HG03064 (cell line): ENCODE data around the gene BACE2.

Experiments
- ATAC-seq: cut with Tn5 transposase; IDR thresholded peaks from one replicate; pipeline ENCODE4 v1.9.1; 2021; ENCODE audit warnings: low read depth; ENCODE audit not compliant: unreplicated experiment

Gene BACE2

DNA sequence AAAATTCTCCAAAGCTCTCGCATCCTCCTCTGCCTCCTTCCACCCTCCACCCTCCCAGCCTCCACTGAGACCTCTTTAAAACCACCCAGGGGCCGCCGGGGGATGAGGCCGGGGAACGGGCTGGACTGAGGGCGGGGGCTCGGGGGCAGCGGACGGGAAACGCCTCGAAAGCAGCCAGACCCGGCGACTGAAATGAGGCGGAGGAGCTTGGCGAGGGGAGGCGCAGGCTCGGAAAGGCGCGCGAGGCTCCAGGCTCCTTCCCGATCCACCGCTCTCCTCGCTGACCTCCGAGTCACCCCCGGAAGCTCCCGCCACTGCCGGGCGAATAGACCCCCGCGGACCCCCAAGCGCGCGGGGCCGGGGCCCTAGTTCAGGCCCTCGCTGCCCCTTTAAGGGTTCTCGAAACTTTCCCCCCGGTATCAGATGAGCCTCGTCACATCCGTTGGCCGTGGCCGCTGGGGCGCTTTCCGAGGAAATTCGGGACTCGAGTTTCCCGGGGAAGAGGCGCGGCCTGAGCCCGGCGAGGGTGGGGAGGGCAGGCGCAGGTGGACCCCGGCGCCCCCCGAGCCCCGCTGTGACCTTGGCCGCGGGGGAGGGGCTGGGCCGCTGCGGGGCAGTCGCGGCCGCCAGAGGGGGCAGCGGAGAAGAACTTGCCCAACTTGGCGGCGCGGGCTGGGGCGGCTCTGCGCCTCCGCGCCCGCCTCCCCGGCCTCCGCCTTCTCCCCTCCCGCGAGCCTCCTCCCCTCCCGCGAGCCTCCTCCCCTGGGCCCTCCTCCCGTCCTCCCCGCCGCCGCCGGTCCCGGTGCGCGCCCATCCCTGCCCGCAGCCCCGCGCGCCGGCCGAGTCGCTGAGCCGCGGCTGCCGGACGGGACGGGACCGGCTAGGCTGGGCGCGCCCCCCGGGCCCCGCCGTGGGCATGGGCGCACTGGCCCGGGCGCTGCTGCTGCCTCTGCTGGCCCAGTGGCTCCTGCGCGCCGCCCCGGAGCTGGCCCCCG is at the start of gene BACE2:
TSS of gene BACE2 (plus strand) at position 813 of the 995 bp plus-strand sequence. CDS start at position 917, 104 bp downstream.
- no peak for ATAC-seq

DNA sequence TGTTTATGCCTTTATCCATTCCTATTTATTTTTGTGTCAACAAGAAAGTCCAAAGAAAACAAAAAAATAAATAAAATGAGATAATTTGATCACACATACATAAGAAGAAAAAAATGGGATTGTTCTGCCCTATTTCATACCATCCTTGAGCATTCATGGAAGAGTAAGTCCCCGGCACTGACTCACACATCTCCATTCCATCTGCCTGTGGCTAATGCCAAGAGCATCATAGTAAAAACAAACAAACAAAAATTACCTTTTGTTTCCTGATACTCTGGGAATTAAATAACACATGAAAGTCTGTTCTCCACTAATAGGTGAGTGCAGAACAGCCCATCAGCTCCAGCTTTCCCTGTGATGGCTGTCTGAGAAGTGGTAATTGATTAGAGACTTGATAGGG is 48.1 kb upstream of the BACE2 start:
- no peak for ATAC-seq

GRCh38 chr21:41120997-41121396 is 47.0 kb upstream of the BACE2 start:
- ATAC-seq, result no peak

DNA sequence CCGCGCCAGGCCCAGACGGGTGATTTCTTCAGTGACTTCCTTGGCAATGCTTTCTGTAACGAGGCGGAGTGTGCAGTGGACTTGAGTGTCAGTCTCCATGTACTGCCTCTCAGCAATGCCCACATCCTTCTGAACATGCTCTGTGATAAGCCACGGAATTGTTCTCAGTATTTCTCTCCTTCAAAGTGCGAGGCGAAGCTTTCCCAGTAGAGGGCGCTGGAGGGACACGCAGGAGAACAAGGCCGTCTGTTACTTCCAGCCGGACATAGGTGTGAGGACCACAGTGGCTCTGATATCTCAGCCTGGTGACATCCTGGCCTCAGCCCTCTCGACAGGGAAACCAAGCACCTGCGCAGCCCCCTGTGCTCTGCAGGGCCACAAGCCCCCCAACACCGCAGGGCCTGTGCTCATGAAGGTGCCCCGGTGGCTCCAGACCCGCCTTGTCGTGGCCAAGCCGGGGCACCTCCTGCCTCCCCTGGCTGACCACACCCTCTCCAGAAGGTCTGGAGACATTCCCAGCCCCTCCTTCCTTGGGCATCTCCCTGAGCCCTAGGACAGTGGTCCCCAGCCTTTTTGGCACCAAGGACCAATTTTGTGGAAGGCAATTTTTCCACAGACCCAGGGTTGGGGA is 46.1 kb upstream of the BACE2 start:
- ATAC-seq, result no peak

GRCh38 chr21:41124641-41125201 is 43.2 kb upstream of the BACE2 start:
- ATAC-seq, result no peak

DNA sequence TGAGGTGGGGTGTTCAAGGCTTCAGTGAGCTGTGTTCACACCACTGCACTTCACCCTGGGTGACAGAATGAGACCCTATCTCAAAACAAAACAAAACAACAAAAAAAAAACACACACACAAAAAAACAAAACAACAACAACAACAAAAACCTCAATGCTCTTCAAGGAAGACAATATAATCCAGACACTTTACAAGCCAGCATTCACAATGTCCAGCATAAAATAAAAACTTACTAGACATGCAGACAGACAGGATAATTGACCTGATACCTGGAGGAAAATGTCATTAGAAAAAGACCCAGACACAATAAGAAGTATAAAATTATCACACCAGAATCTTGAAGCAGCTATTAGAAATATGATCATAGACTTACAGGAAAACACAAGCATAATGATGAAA is 39.0 kb upstream of the BACE2 start:
- ATAC-seq, result no peak

DNA sequence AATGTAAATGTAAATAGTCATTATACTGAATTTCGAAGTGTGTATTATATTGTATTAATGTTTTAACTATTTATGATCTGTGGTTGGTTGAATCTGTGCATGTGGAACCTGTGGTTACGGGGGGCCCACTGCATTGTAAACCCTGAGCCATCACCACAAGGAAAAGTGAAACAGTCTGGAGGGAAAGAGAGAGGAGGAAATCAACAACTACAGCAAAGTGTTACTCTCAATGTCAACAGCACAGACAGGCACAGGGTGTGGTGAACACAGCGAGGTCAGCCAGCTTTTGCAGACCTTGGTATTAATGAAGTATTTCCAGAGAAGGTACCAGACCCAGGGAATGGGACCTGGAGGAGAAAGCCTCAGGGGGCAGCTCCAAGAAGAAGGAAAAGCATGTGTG is 37.1 kb upstream of the BACE2 start:
- no peak for ATAC-seq

- no peak for ATAC-seq
These were observed 34.0 kb upstream of the BACE2 start for GRCh38 chr21:41133874-41134522.

DNA sequence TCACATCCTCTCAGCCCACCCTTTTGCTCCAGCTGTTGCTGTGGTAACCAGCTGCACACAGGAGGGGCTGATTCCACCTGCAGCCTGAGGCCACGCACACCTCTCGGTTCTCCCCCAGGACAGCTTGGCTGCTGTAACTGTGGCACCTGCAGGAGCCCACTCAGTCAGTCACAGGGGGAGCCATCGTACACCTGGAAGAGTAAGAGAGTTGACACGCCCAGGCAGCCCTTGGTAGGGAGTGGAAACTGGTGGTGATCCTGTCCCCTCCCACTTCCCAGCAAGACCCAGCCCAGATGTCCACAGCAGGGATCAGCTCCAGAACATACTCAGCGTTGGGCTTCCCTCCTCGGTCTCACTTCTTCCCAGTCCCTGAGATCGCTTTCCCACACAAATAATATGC is 32.2 kb upstream of the BACE2 start:
- ATAC-seq, result no peak

GRCh38 chr21:41136286-41136685 is 31.7 kb upstream of the BACE2 start:
- no peak for ATAC-seq

DNA sequence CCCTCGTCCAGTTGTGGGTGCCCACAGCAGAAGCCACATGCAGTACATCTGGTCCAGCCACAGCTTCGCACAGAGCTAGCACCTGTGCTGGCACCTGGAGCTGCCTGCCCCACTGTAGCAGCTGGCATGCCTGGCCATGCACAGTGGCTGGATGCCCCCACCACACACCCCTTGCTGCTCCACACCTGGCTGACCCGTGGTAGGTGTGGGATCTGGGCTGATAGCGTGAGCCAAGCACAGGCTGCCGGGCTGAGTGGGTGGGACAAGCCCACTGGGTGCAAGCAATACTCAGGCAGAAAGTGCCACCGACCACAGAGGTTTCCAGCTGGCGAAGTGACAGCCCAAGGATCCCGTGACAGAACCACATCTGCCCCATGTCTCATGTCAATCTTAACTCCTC is 30.6 kb upstream of the BACE2 start:
- no peak for ATAC-seq

- ATAC-seq, result no peak
These were observed 30.1 kb upstream of the BACE2 start for GRCh38 chr21:41137889-41138288.

GRCh38 chr21:41138711-41139110 is 29.2 kb upstream of the BACE2 start:
- no peak for ATAC-seq

DNA sequence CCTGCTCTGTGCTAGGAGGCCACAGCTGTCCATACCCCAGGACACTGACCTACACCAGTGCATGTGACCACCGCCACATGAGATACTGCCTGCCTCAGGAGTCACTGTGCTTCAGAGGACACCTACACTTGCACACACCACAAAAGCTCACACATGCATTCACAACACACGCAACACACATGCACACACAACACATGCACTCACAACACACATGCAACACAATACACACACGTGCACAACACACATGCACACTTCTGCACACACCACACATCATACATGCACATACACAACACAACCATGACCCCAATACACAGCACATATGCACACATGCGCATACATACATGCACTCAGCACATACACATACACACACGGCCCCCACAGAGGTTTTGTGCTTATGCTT is 28.7 kb upstream of the BACE2 start:
- ATAC-seq, result no peak

GRCh38 chr21:41139951-41140350 is 28.0 kb upstream of the BACE2 start:
- no peak for ATAC-seq

GRCh38 chr21:41141031-41141457 is 26.9 kb upstream of the BACE2 start:
- no peak for ATAC-seq

DNA sequence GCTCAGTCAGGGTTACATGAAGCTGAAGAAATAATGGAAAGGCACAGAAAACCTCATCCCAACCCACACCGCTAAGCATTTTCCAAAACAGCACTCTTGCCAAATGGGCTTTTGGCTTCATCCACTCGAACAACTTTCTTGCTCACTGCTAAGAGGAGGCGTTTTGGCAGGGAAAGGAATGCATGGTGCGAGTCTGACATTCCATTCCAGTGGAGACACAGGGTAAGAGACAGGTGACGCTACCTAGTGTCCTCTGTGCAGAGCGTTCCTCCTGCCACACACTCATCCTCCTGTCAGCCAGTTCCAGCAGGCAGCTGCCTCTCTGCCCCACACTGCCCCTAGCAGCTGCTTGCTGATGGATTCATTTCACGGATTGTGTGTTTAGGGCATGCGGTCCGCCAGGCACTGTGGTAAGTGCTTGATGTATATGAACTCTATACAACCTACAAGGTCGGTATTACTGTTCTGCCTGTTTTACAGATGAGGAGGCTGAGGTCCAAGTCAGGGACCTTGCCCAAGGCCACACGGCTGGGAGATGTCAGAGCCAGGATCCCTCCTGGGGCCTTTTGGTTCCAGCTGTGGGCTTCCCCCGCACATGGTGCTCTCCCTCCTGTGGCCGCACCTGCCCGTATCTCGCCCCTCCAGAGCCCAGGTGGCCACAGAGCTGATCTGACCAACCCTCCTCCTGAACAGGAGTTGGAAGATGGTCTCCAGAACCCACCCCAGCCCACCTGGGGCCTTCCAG is 25.7 kb upstream of the BACE2 start:
- ATAC-seq, result no peak

- no peak for ATAC-seq
These were observed 24.2 kb upstream of the BACE2 start for GRCh38 chr21:41143596-41144325.

GRCh38 chr21:41147096-41147978 is 20.6 kb upstream of the BACE2 start:
- ATAC-seq, result no peak
